ENCODE results near the gene NUDT22. TPM values are rescaled to one million over a fixed set of nuclear protein-coding genes. Genes with fewer than 3 reads are reported as not detected.
A peak's percentile ranks its signal among the peaks of the same experiment; 100 is the strongest.

The NUDT22 gene
- total and polyA plus RNA-seq, 2 donors (not counting 1 experiment from before 2014, with no cell fraction given) = 104 to 139 TPM

DNA sequence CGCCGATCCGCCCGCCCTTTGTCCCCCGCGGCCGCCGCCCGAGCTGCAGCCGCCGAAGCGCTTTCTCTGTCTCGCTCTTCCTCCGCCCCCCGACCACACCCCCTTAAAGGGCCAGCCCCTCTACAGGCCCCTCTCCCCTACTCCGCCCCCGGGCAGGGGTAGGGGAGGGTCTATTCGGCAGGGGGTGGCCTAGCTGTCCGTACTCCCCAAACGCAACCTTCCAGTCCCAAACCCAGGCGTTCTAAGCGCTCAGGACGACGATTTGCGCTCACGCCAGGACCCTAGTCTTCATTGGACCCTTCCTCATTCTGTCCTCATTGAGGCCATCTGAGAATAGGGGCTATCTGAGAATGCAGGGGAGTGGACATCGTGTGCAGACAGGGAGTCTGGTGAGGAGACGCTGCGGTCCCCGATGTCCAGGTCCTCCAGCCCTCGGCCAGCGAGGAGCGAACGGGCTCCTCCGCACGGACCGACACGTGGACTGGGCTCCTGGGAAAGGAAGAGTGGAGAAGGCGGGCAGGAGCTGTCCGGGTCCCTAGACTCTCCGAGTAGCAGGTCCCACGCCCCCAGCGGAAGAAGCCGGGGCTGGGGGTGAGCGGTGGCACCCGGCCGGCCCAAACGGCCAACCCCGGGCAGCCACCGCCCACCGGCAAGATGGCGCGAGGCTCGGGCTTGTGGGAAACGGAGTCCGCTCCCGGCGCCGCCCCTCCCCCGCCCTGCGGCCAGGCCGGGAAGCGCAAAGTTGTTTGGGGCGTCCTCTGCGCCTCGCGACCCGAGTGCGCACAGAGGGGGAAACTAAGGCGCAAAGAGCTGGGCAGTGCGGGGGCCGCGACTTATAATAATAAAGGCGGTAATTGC, 21.0 kb downstream of the NUDT22 start, which contains the start of gene PPP1R14B:
PPP1R14B (minus strand) TSS at position 73 of the 858 bp plus-strand sequence. CDS start 270 bp downstream, outside the sequence.
- H3K9me3 Mint-ChIP-seq (ENCODE audit: insufficient read depth) = no peaks in the 10 kb centered on the region
- peak within 1 kb of the TSS; percentile 99 for H3K4me2 ChIP-seq (replicated peaks; ENCODE audit: low read depth, low read length, poor library complexity, severe bottlenecking)
- no peaks in the 10 kb centered on the region for H3K27me3 ChIP-seq (replicated peaks in 1 of 4; ENCODE audit: control extremely low read depth in 1 of 4, control insufficient read depth in 3 of 4, insufficient read depth in 4 of 4, low read length in 3 of 4)
- H3K9me3 ChIP-seq (ENCODE audit: control extremely low read depth in 1 of 3, control insufficient read depth in 2 of 3, insufficient read depth in 1 of 3, low read length in 2 of 3) = no peaks in the 10 kb centered on the region
- peak within 1 kb of the TSS; percentile 90 for H3K4me3 Mint-ChIP-seq
- peak within 1 kb of the TSS; percentile 83 for H2AFZ ChIP-seq (ENCODE audit: insufficient read depth, low read depth, low read length, poor library complexity, severe bottlenecking)
- H3K4me3 ChIP-seq (ENCODE audit: control extremely low read depth in 1 of 5, extremely low read depth in 1 of 5, insufficient read depth in 1 of 5, low read depth in 2 of 5, low read length in 4 of 5) = peak within 1 kb of the TSS; percentile 78 to 99 (median 88)
- WGBS (ENCODE audit: insufficient coverage) = 2% methylated on average over 53 of the region's 74 CpGs
- peak within 1 kb of the TSS; percentile 53 to 79 for H3K27ac ChIP-seq (ENCODE audit: low read length in 2 of 2)
- H3K9ac ChIP-seq (ENCODE audit: low read length) = peak within 1 kb of the TSS; percentile 80
- POLR2A ChIA-PET = interaction anchor here (1.0 to 4.0 kb wide), 6 partner anchors 20 to 71 kb away, joined by 4 to 37 read pairs (median 9); partner anchors contain the start of genes BAD, FERMT3, NUDT22 and PRDX5
- CTCF ChIA-PET = interaction anchor here (0.9 to 10.4 kb wide), 9 partner anchors 16 to 71 kb away, joined by 3 to 141 read pairs (median 5); partner anchors contain the start of genes BAD, ESRRA, FERMT3 and PRDX5
- H3K4me1 Mint-ChIP-seq = peaks cover 40% of the 10 kb centered on the region
- ATAC-seq (ENCODE audit: low read depth) = peak; percentile 60
- TF ChIP-seq EZH2 (IDR thresholded peaks at IDR 0.05; ENCODE audit: borderline replicate concordance, insufficient read depth, low read depth, low read length, poor library complexity, severe bottlenecking) = no peak
- TF ChIP-seq, protein P1, sequence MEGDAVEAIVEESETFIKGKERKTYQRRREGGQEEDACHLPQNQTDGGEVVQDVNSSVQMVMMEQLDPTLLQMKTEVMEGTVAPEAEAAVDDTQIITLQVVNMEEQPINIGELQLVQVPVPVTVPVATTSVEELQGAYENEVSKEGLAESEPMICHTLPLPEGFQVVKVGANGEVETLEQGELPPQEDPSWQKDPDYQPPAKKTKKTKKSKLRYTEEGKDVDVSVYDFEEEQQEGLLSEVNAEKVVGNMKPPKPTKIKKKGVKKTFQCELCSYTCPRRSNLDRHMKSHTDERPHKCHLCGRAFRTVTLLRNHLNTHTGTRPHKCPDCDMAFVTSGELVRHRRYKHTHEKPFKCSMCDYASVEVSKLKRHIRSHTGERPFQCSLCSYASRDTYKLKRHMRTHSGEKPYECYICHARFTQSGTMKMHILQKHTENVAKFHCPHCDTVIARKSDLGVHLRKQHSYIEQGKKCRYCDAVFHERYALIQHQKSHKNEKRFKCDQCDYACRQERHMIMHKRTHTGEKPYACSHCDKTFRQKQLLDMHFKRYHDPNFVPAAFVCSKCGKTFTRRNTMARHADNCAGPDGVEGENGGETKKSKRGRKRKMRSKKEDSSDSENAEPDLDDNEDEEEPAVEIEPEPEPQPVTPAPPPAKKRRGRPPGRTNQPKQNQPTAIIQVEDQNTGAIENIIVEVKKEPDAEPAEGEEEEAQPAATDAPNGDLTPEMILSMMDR (IDR thresholded peaks at IDR 0.05) = no peak
- intact Hi-C loops (cut with micrococcal nuclease) = loop anchor here (1.0 kb wide), 4 partner anchors 21 to 61 kb away; partner anchors contain the start of genes GPR137, NUDT22, STIP1 and TRPT1
- H3K79me2 ChIP-seq (ENCODE audit: control insufficient read depth, insufficient read depth, low read length) = peaks cover 9% of the 10 kb centered on the region
- peaks cover 26 to 54% of the 10 kb centered on the region in 2 donors for H3K4me1 ChIP-seq (ENCODE audit: control insufficient read depth in 2 of 2, insufficient read depth in 2 of 2, low read length in 2 of 2)
- no peaks in the 10 kb centered on the region for H3K27me3 Mint-ChIP-seq
- H3K36me3 ChIP-seq (replicated peaks in 1 of 2; ENCODE audit: control extremely low read depth in 1 of 2, control insufficient read depth in 1 of 2, extremely low read depth in 1 of 2, insufficient read depth in 2 of 2, low read length in 1 of 2) = peaks cover 0 to 11% of the 10 kb centered on the region in 2 experiments
- peak within 1 kb of the TSS; percentile 91 for H3K27ac Mint-ChIP-seq
- DNase-seq = peak; percentile 85
- H4K20me1 ChIP-seq (ENCODE audit: control insufficient read depth, insufficient read depth, low read length, poor library complexity, severe bottlenecking) = peaks cover 2% of the 10 kb centered on the region
